ENCODE results near the gene TLE2. TPM values are rescaled to one million over a fixed set of nuclear protein-coding genes. Genes with fewer than 3 reads are reported as not detected.
A peak's percentile ranks its signal among the peaks of the same experiment; 100 is the strongest.

Gene TLE2
- total RNA-seq, 3 donors from 2014 or later (not counting 1 experiment from before 2014, with no cell fraction given): 6.1 to 8.8 (median 8.2) TPM

DNA sequence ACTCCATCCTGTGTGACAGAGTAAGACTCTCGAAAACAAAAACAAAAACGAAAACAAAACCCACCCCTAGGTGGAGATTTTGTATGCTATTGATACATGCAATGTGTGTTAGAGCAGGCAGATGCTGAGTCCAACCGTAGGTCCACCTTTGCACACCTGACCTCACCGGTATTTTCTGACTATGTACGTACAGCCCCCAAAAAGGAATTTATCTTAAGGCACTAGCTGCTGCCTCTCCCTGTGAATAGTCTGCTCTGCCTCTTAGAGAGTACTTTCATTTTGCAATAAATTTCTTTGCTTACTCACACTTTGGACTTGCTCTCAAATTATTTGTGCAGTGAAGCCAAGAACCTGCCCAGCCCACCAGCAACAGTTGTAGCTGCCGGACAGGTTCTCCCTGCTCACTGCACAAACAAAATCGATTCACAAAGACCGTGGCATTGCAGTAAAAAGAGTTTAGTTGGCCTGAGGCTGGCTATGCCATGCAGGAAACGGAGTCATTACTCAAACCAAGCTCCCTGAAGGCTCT is 76.1 kb downstream of the TLE2 start:
- no peak for ATAC-seq
- no peaks in the 10 kb centered on the region for H3K36me3 Mint-ChIP-seq

DNA sequence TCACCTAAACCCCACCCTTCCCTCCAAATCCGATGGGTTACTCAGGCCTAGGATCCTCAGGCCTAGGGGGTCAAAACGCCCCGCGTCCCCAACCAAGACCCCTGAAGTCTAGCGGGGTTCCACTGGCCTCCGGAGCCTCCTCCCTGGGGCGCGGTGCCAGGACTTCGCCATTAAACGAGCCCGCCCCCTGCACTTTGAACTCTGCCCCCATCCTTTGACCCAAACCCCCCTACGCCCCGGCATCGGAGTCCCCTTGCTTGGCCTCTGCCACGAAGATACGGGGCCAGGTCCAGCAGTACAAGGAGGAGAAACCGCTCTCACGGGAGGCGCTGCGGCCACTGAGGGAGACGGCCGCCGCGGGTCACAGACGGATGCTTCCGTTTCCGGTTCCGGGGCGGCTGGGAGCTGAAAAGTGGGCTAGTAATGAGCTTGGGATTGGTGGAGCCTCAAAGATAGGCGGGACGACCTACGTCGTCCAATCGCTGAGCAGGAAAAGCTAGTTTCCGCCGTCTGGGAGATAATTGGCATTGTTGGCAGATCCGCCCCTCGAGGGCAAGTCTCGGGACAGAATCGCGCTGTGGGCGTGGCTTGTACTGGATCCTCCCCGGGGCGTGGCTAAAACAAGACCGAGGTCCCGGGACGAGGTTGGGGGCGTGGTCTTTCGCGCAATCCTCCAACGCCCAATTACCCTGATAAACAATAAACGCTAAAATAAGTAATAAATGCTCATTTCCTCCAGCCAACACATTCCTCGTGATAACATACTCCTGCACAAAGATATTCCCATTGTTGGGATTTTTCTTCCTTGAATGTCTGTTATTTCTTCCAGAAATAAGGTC is 78.6 kb downstream of the TLE2 start:
- under 1% methylated on average over 53 of the region's 53 CpGs for WGBS (ENCODE audit: insufficient coverage)
- Mint-ChIP-seq H3K27me3 (ENCODE audit: low read depth in 2 of 2) (no peaks in the 10 kb centered on the region), H3K27ac (peak overlapping the region; percentile 97 to 99), H3K4me1 (peaks cover 24 to 25% of the 10 kb centered on the region in 2 donors), H3K9me3 (no peaks in the 10 kb centered on the region), H3K4me3 (peak overlapping the region; percentile 95), H3K36me3 (no peaks in the 10 kb centered on the region)
- Histone ChIP-seq H3K4me3 (ENCODE audit: low read length) (peak overlapping the region; percentile 68), H3K27me3 (ENCODE audit: control insufficient read depth, insufficient read depth, low read length) (no peaks in the 10 kb centered on the region), H3K36me3 (ENCODE audit: control insufficient read depth, insufficient read depth, low read length) (no peaks in the 10 kb centered on the region), H3K27ac (ENCODE audit: low read length) (peak overlapping the region; percentile 92), H3K9me3 (ENCODE audit: control insufficient read depth, insufficient read depth, low read length) (no peaks in the 10 kb centered on the region), H3K4me1 (ENCODE audit: control insufficient read depth, insufficient read depth, low read length) (peaks cover 17% of the 10 kb centered on the region)
- peak; percentile 90 to 97 (median 94) for ATAC-seq
- peak; percentile 100 for DNase-seq
- intact Hi-C loops (cut with micrococcal nuclease): loop anchor here (1.0 to 10.0 kb wide), 3 partner anchors 154 to 262 kb away; partner anchors contain the start of gene NCLN
- TF ChIP-seq, protein P1, sequence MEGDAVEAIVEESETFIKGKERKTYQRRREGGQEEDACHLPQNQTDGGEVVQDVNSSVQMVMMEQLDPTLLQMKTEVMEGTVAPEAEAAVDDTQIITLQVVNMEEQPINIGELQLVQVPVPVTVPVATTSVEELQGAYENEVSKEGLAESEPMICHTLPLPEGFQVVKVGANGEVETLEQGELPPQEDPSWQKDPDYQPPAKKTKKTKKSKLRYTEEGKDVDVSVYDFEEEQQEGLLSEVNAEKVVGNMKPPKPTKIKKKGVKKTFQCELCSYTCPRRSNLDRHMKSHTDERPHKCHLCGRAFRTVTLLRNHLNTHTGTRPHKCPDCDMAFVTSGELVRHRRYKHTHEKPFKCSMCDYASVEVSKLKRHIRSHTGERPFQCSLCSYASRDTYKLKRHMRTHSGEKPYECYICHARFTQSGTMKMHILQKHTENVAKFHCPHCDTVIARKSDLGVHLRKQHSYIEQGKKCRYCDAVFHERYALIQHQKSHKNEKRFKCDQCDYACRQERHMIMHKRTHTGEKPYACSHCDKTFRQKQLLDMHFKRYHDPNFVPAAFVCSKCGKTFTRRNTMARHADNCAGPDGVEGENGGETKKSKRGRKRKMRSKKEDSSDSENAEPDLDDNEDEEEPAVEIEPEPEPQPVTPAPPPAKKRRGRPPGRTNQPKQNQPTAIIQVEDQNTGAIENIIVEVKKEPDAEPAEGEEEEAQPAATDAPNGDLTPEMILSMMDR (IDR thresholded peaks at IDR 0.05): no peak

More for the DNA sequence above, 76.1 kb downstream of the TLE2 start:
- Histone ChIP-seq H3K27me3 (ENCODE audit: control insufficient read depth, insufficient read depth, low read length) (no peaks in the 10 kb centered on the region), H3K27ac (ENCODE audit: low read length) (no peak overlapping the region), H3K4me3 (ENCODE audit: low read length) (no peak overlapping the region), H3K4me1 (ENCODE audit: control insufficient read depth, insufficient read depth, low read length) (peaks cover 14% of the 10 kb centered on the region), H3K9me3 (ENCODE audit: control insufficient read depth, insufficient read depth, low read length) (no peaks in the 10 kb centered on the region), H3K36me3 (ENCODE audit: control insufficient read depth, insufficient read depth, low read length) (no peaks in the 10 kb centered on the region)
- Mint-ChIP-seq H3K9me3 (no peaks in the 10 kb centered on the region), H3K27me3 (ENCODE audit: low read depth in 2 of 2) (no peaks in the 10 kb centered on the region), H3K4me1 (peaks cover 24 to 25% of the 10 kb centered on the region in 2 donors), H3K4me3 (no peak overlapping the region), H3K27ac (no peak overlapping the region)
- 72% methylated on average over 7 of the region's 9 CpGs for WGBS (ENCODE audit: insufficient coverage)
- intact Hi-C loops (cut with micrococcal nuclease): loop anchor here (5.0 to 10.0 kb wide), 2 partner anchors 232 to 259 kb away; partner anchors contain the start of gene NCLN
- TF ChIP-seq, protein P1 (IDR thresholded peaks at IDR 0.05): no peak
- DNase-seq: no peak

DNA sequence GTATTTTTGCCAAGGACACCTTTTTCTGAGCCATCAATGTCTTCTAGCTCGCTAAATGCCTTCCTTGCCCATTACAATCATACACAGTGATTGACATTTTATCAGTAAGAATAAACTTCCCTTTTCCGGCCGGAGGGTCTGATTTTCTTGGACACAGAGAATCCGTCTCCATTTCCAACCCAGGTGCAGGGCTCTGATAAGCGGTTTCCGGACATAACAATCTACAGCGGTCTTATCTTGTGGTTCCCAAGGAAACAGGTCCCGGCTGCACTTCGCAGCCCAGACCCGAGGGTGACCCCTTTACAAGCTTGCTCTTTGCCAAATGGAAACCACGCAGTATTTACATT is 79.2 kb downstream of the TLE2 start:
- Histone ChIP-seq H3K36me3 (ENCODE audit: control insufficient read depth, insufficient read depth, low read length) (no peaks in the 10 kb centered on the region), H3K4me1 (ENCODE audit: control insufficient read depth, insufficient read depth, low read length) (peaks cover 22% of the 10 kb centered on the region), H3K27ac (ENCODE audit: low read length) (peak overlapping the region; percentile 92), H3K27me3 (ENCODE audit: control insufficient read depth, insufficient read depth, low read length) (no peaks in the 10 kb centered on the region), H3K4me3 (ENCODE audit: low read length) (peak overlapping the region; percentile 68), H3K9me3 (ENCODE audit: control insufficient read depth, insufficient read depth, low read length) (no peaks in the 10 kb centered on the region)
- peaks cover 30 to 31% of the 10 kb centered on the region in 2 donors for H3K4me1 Mint-ChIP-seq
- peak overlapping the region; percentile 97 to 99 for H3K27ac Mint-ChIP-seq
- peak overlapping the region; percentile 95 for H3K4me3 Mint-ChIP-seq
- TF ChIP-seq, protein P1 (IDR thresholded peaks at IDR 0.05): no peak
- no peaks in the 10 kb centered on the region for H3K27me3 Mint-ChIP-seq (ENCODE audit: low read depth in 2 of 2)
- H3K36me3 Mint-ChIP-seq: no peaks in the 10 kb centered on the region
- intact Hi-C loops (cut with micrococcal nuclease): loop anchor here (5.0 to 10.0 kb wide), 3 partner anchors 48 to 262 kb away; partner anchors contain the start of genes NCLN and ZNF57
- no peak for ATAC-seq
- 2% methylated on average over 11 of the region's 11 CpGs for WGBS (ENCODE audit: insufficient coverage)
- H3K9me3 Mint-ChIP-seq: no peaks in the 10 kb centered on the region
- no peak for DNase-seq

Other genes with a start within 250 kb of the TLE2 start
- gene SGTA, start 246.0 kb downstream of the TLE2 start, total RNA-seq: 10 to 100 TPM; 35.2 to 38.1 (median 36.2) TPM
- gene THOP1, start 243.8 kb downstream of the TLE2 start, total RNA-seq: 10 to 100 TPM; 31.6 to 44.0 (median 33.4) TPM
- gene ZNF554, start 209.4 kb downstream of the TLE2 start, total RNA-seq: 1 to 10 TPM; 3.4 to 5.6 (median 3.7) TPM
- 1 to 10 TPM; 2.0 to 4.6 (median 2.9) TPM for gene ZNF555, start 187.8 kb downstream of the TLE2 start, total RNA-seq
- not detected for gene ZNF556, start 161.9 kb downstream of the TLE2 start, total RNA-seq
- gene ZNF57, start 128.4 kb downstream of the TLE2 start, total RNA-seq: 1 to 10 TPM; 4.4 to 7.5 (median 4.7) TPM
- gene ZNF77, start 84.3 kb downstream of the TLE2 start, total RNA-seq: 1 to 10 TPM; 6.0 to 9.2 (median 6.8) TPM
- 1 to 10 TPM in 1 of 3 donors, under 1 TPM in 1, not detected in 1; 0.49 to 2.2 TPM for gene TLE6, start 51.7 kb downstream of the TLE2 start, total RNA-seq
- gene TLE5, start 33.2 kb upstream of the TLE2 start, total RNA-seq: 1,000 to 10,000 TPM in 1 of 3 donors, 100 to 1,000 TPM in 2; 943 to 1,012 (median 968) TPM
- under 1 TPM; 0.24 to 0.60 (median 0.29) TPM for gene GNA11, start 65.1 kb upstream of the TLE2 start, total RNA-seq
- 10 to 100 TPM in 1 of 3 donors, 1 to 10 TPM in 2; 3.9 to 10.4 (median 8.4) TPM for gene GNA15, start 106.8 kb upstream of the TLE2 start, total RNA-seq
- gene S1PR4, start 149.5 kb upstream of the TLE2 start, total RNA-seq: 10 to 100 TPM; 37.1 to 60.4 (median 51.7) TPM
- 10 to 100 TPM; 39.6 to 61.4 (median 49.0) TPM for gene NCLN, start 156.7 kb upstream of the TLE2 start, total RNA-seq
- gene CELF5, start 195.4 kb upstream of the TLE2 start, total RNA-seq: under 1 TPM in 2 of 3 donors, not detected in 1; 0.41 to 0.83 TPM